Esophagus muscularis mucosa (tissue), 4 donors: Measurements from ENCODE around the gene SCRN2. TPM values are rescaled to one million over a fixed set of nuclear protein-coding genes. Genes with fewer than 3 reads are reported as not detected.

Source experiments
- DNase-seq: peaks from one replicate; pipeline ENCODE4 v3.0.0-alpha.2; 2017; ENCODE audit errors: extremely low spot score
- H3K27ac ChIP-seq, 4 donors: fragments of 200-600 bp; sonication (generic); replicated peaks in 1 of 4; 1 replicate in 3 of 4; 2 replicates in 1 of 4; pipeline ENCODE4 v1.5.1; 2016 to 2019; ENCODE audit warnings: mild to moderate bottlenecking in 1 of 4
- H3K27me3 ChIP-seq, 4 donors: fragments of 200-600 bp; sonication (generic); one replicate each; pipeline versions ENCODE4 v1.5.1 to v1.6.0; 2016 to 2019
- H3K36me3 ChIP-seq, 4 donors: fragments of 200-600 bp; sonication (generic); one replicate each; pipeline ENCODE4 v1.5.1; 2016 to 2019
- H3K4me1 ChIP-seq, 4 donors: fragments of 200-600 bp; sonication (generic); one replicate each; pipeline ENCODE4 v1.5.1; 2016 to 2019
- H3K4me3 ChIP-seq, 4 donors: fragments of 200-600 bp; sonication (generic); 1 replicate in 2 of 4; 2 replicates in 2 of 4; pipeline ENCODE4 v1.5.1; 2016 to 2019; ENCODE audit warnings: mild to moderate bottlenecking in 4 of 4, moderate library complexity in 1 of 4
- H3K9me3 ChIP-seq, 4 donors: fragments of 200-600 bp; sonication (generic); 1 replicate in 3 of 4; 2 replicates in 1 of 4; pipeline ENCODE4 v1.5.1; 2016 to 2019
- CTCF ChIP-seq, 3 experiments: fragments of 200-600 bp in 2 of 3; fragments of 450-650 bp in 1 of 3; sonication (generic) in 2 of 3; IDR thresholded peaks; one replicate each; pipeline ENCODE4 v1.5.1; 2017 to 2019; ENCODE audit warnings: antibody characterized with exemption in 3 of 3, mild to moderate bottlenecking in 2 of 3, moderate library complexity in 1 of 3
- EP300 ChIP-seq: sonication (generic); formaldehyde crosslinking; IDR thresholded peaks from one replicate; pipeline ENCODE4 v1.6.1; 2017; ENCODE audit warnings: antibody characterized with exemption
- POLR2A ChIP-seq: fragments of 450-650 bp; IDR thresholded peaks from one replicate; pipeline ENCODE4 v1.6.1; 2017; ENCODE audit warnings: antibody characterized with exemption, moderate library complexity, mild to moderate bottlenecking, low read depth
- POLR2AphosphoS5 ChIP-seq, 2 donors: sonication (generic); formaldehyde crosslinking; IDR thresholded peaks; one replicate each; pipeline ENCODE4 v1.6.1; 2017; ENCODE audit warnings: antibody characterized with exemption in 2 of 2
- WGBS: methylation state at CpG from one replicate; pipeline ENCODE4 v1.1.5; 2018; 5-methylcytosine and 5-hydroxymethylcytosine counted together
- intact Hi-C: fragments of 100-400 bp; cut with DNase I; formaldehyde crosslinking; loops from one replicate; pipeline ENCODE4 v1.15.1; 2023
- total RNA-seq, 4 donors: library from RNA; depleted of rRNA; stranded (reverse); fragments of >200 nt; gene quantifications; one replicate each; pipeline versions ENCODE4 v1.1.0 to v1.2.1, GENCODE V29; 2016

Gene SCRN2
- 10 to 100 TPM in 3 of 4 donors, 1 to 10 TPM in 1; 9.6 to 34.0 (median 23.1) TPM for total RNA-seq

GRCh38 chr17:47840742-47841487, at the start of gene SCRN2:
TSS of gene SCRN2 (minus strand) at chr17:47841273. CDS start at chr17:47840843, 430 bp downstream.
- DNase-seq = peak; percentile 97
- peak within 1 kb of the TSS; percentile 52 to 76 (median 74) for H3K27ac ChIP-seq
- peaks cover 15 to 46% (median 41%) of the 10 kb centered on the region in 4 donors for H3K4me1 ChIP-seq
- peaks cover 0 to 34% (median 29%) of the 10 kb centered on the region in 4 donors for H3K36me3 ChIP-seq
- H3K27me3 ChIP-seq = peaks cover 0 to 14% (median 6%) of the 10 kb centered on the region in 4 donors
- WGBS = 0% methylated on average over 28 of the region's 55 CpGs
- H3K4me3 ChIP-seq = peak within 1 kb of the TSS; percentile 71 to 94 (median 88)
- no peaks in the 10 kb centered on the region for H3K9me3 ChIP-seq
- no peak for TF ChIP-seq POLR2A
- TF ChIP-seq CTCF (IDR thresholded peaks at IDR 0.05) = peak; percentile 96 to 99 (median 99)
- TF ChIP-seq POLR2AphosphoS5 (IDR thresholded peaks at IDR 0.05) = peak; percentile 46 to 64
- TF ChIP-seq EP300 = no peak
- intact Hi-C loops = loop anchor here (1.0 to 10.0 kb wide), 4 partner anchors 49 to 174 kb away; partner anchors contain the start of genes CDK5RAP3 and PNPO

GRCh38 chr17:47889734-47890529, 48.9 kb upstream of the SCRN2 start:
- H3K4me1 ChIP-seq = peaks cover 11 to 18% (median 13%) of the 10 kb centered on the region in 4 donors
- peaks cover 0 to 6% (median 0%) of the 10 kb centered on the region in 4 donors for H3K27me3 ChIP-seq
- peak in 1 of 2 donors; percentile 18 for TF ChIP-seq POLR2AphosphoS5 (IDR thresholded peaks at IDR 0.05)
- no peak for TF ChIP-seq POLR2A
- TF ChIP-seq CTCF (IDR thresholded peaks at IDR 0.05) = peak in 2 of 3 experiments; percentile 90 to 96
- TF ChIP-seq EP300 = no peak
- intact Hi-C loops = loop anchor here (1.0 to 10.0 kb wide), 3 partner anchors 49 to 185 kb away; partner anchors contain the start of genes PNPO and SCRN2
- no peak overlapping the region for H3K27ac ChIP-seq
- peak; percentile 97 for DNase-seq
- WGBS = 40% methylated on average over 11 of the region's 11 CpGs
- no peak overlapping the region for H3K4me3 ChIP-seq
- no peaks in the 10 kb centered on the region for H3K9me3 ChIP-seq
- H3K36me3 ChIP-seq = peaks cover 0 to 3% (median 0%) of the 10 kb centered on the region in 4 donors

- Histone ChIP-seq H3K27ac (no peak overlapping the region), H3K27me3 (peaks cover 0 to 23% (median 0%) of the 10 kb centered on the region in 4 donors), H3K4me3 (no peak overlapping the region), H3K9me3 (no peaks in the 10 kb centered on the region), H3K36me3 (peaks cover 0 to 3% (median 0%) of the 10 kb centered on the region in 4 donors), H3K4me1 (peaks cover under 1 to 15% (median 7%) of the 10 kb centered on the region in 4 donors)
- DNase-seq = no peak
- TF ChIP-seq POLR2AphosphoS5 (IDR thresholded peaks at IDR 0.05) (no peak), CTCF (IDR thresholded peaks at IDR 0.05) (no peak), EP300 (no peak), POLR2A (no peak)
- 76% methylated on average over 6 of the region's 6 CpGs for WGBS
- intact Hi-C loops = no loop called here
These were observed 47.2 kb upstream of the SCRN2 start for GRCh38 chr17:47888293-47888692.

GRCh38 chr17:47884905-47885730, 44.0 kb upstream of the SCRN2 start:
- H3K4me1 ChIP-seq = peaks cover 6 to 19% (median 15%) of the 10 kb centered on the region in 4 donors
- intact Hi-C loops = no loop called here
- H3K4me3 ChIP-seq = no peak overlapping the region
- WGBS = 58% methylated on average over 11 of the region's 11 CpGs
- no peak for DNase-seq
- no peaks in the 10 kb centered on the region for H3K36me3 ChIP-seq
- peaks cover 0 to 35% (median 0%) of the 10 kb centered on the region in 4 donors for H3K27me3 ChIP-seq
- TF ChIP-seq POLR2A (no peak), CTCF (IDR thresholded peaks at IDR 0.05) (no peak), EP300 (no peak), POLR2AphosphoS5 (IDR thresholded peaks at IDR 0.05) (no peak)
- H3K27ac ChIP-seq = no peak overlapping the region
- H3K9me3 ChIP-seq = no peaks in the 10 kb centered on the region
